SK-N-SH (cell line): ENCODE measurements around the gene DLX6. TPM values are rescaled to one million over a fixed set of nuclear protein-coding genes. Genes with fewer than 3 reads are reported as not detected.

Source experiments
- CTCF ChIA-PET: fragments of 300-600, 350-600 bp; formaldehyde crosslinking; extraction: SDS; loops from one replicate; lab custom pipeline; 2021; lab: Yijun Ruan, JAX
- POLR2A ChIA-PET: fragments of 350-600 bp; sonication (Branson Sonifier 250); formaldehyde crosslinking; extraction: SDS; loops from one replicate; lab custom pipeline; 2020; ENCODE audit warnings: antibody characterized with exemption, inconsistent platforms; lab: Yijun Ruan, JAX
- DNase-seq: peaks from one replicate; pipeline ENCODE4 v3.0.0; 2012
- H2AFZ ChIP-seq: fragments of 200-600 bp; sonication (generic); 2 replicates; pipeline ENCODE4 v1.8.1; 2016; ENCODE audit warnings: antibody characterized with exemption, mild to moderate bottlenecking, low read depth
- H3F3A ChIP-seq: fragments of 200-600 bp; sonication (generic); replicated peaks from 2 replicates; pipeline ENCODE3; 2016; ENCODE audit warnings: antibody characterized with exemption, mild to moderate bottlenecking; ENCODE audit not compliant: insufficient read depth
- H3K27ac ChIP-seq, 2 experiments: fragments of 200-500 bp in 1 of 2; fragments of 200-600 bp in 1 of 2; sonication (Bioruptor generic) in 1 of 2; sonication (generic), shearing (Covaris generic) in 1 of 2; 2 replicates each; pipeline versions ENCODE4 v1.5.1 to v1.6.1; 2014 to 2016; ENCODE audit warnings: low read depth in 2 of 2, inconsistent platforms in 1 of 2, low read length in 1 of 2, mild to moderate bottlenecking in 1 of 2, mixed read lengths in 1 of 2
- H3K27me3 ChIP-seq: fragments of 200-600 bp; sonication (generic), shearing (Covaris generic); 2 replicates; pipeline ENCODE4 v1.6.1; 2016; ENCODE audit warnings: mixed run types; ENCODE audit not compliant: insufficient read depth
- H3K36me3 ChIP-seq, 2 experiments: fragments of 200-500 bp in 1 of 2; fragments of 200-600 bp in 1 of 2; sonication (Bioruptor generic) in 1 of 2; sonication (generic) in 1 of 2; replicated peaks in 1 of 2; 2 replicates each; pipeline versions ENCODE3 to v1.5.1; 2014 to 2016; ENCODE audit warnings: low read length in 1 of 2, mild to moderate bottlenecking in 1 of 2; ENCODE audit not compliant: insufficient read depth in 2 of 2, control insufficient read depth in 1 of 2
- H3K4me1 ChIP-seq, 2 experiments: fragments of 200-500 bp in 1 of 2; fragments of 200-600 bp in 1 of 2; sonication (Bioruptor generic) in 1 of 2; sonication (generic), shearing (Covaris generic) in 1 of 2; 2 replicates each; pipeline versions ENCODE4 v1.5.1 to v1.6.1; 2014 to 2016; ENCODE audit warnings: low read depth in 1 of 2, low read length in 1 of 2, mixed run types in 1 of 2; ENCODE audit not compliant: insufficient read depth in 2 of 2, control insufficient read depth in 1 of 2
- H3K4me2 ChIP-seq: fragments of 200-600 bp; sonication (generic), shearing (Covaris generic); 2 replicates; pipeline ENCODE4 v1.6.1; 2017; ENCODE audit warnings: mixed run types
- H3K4me3 ChIP-seq, 2 experiments: fragments of 200-500 bp in 1 of 2; fragments of 200-600 bp in 1 of 2; sonication (Bioruptor generic) in 1 of 2; sonication (generic), shearing (Covaris generic) in 1 of 2; 2 replicates each; pipeline versions ENCODE4 v1.5.1 to v1.8.1; 2014 to 2016; ENCODE audit warnings: low read depth in 2 of 2, inconsistent platforms in 1 of 2, low read length in 1 of 2, mild to moderate bottlenecking in 1 of 2, mixed read lengths in 1 of 2, moderate library complexity in 1 of 2
- H3K79me2 ChIP-seq: fragments of 200-600 bp; sonication (generic); 2 replicates; pipeline ENCODE4 v1.8.1; 2017; ENCODE audit warnings: mild to moderate bottlenecking; ENCODE audit not compliant: insufficient read depth
- H3K9ac ChIP-seq: fragments of 200-600 bp; sonication (generic); 2 replicates; pipeline ENCODE4 v1.6.1; 2017; ENCODE audit warnings: mixed run types
- H3K9me2 ChIP-seq: fragments of 200-600 bp; sonication (generic); 2 replicates; pipeline ENCODE4 v1.6.1; 2017; ENCODE audit warnings: mixed run types
- H3K9me3 ChIP-seq: fragments of 200-600 bp; sonication (generic); 2 replicates; pipeline ENCODE4 v1.6.1; 2017; ENCODE audit warnings: mixed run types, mild to moderate bottlenecking, moderate library complexity
- H4K20me1 ChIP-seq: fragments of 200-600 bp; sonication (generic); 2 replicates; pipeline ENCODE4 v1.6.1; 2017; ENCODE audit warnings: mild to moderate bottlenecking, mixed run types; ENCODE audit not compliant: insufficient read depth
- EP300 ChIP-seq, 2 experiments: IDR thresholded peaks; 2 replicates each; pipeline versions ENCODE4 v1.4.0 to v1.6.1; 2012; ENCODE audit warnings: borderline replicate concordance in 1 of 2, low read depth in 1 of 2, low read length in 1 of 2
- EZH2phosphoT487 ChIP-seq: fragments of 200-600 bp; sonication (generic); IDR thresholded peaks from 2 replicates; pipeline ENCODE4 v1.6.1; 2017; ENCODE audit warnings: low read depth, mixed run types, mild to moderate bottlenecking, antibody characterized with exemption, moderate library complexity, borderline replicate concordance
- FOSL2 ChIP-seq: IDR thresholded peaks from 2 replicates; pipeline ENCODE4 v1.4.0; 2012; ENCODE audit warnings: low read depth, mild to moderate bottlenecking, moderate library complexity, borderline replicate concordance
- FOXM1 ChIP-seq: IDR thresholded peaks from 2 replicates; pipeline ENCODE4 v1.4.0; 2012; ENCODE audit warnings: low read depth, mild to moderate bottlenecking
- JUND ChIP-seq: IDR thresholded peaks from 2 replicates; pipeline ENCODE4 v1.4.0; 2012
- POLR2AphosphoS5 ChIP-seq: IDR thresholded peaks from 2 replicates; pipeline ENCODE4 v1.6.1; 2012; ENCODE audit warnings: low read depth, low read length
- RAD21 ChIP-seq: IDR thresholded peaks from 2 replicates; pipeline ENCODE4 v1.6.1; 2012; ENCODE audit warnings: mild to moderate bottlenecking, low read length
- RXRA ChIP-seq: IDR thresholded peaks from 2 replicates; pipeline ENCODE4 v1.4.0; 2012; ENCODE audit warnings: low read depth, mild to moderate bottlenecking, borderline replicate concordance
- SIN3A ChIP-seq: IDR thresholded peaks from 2 replicates; pipeline ENCODE4 v1.6.1; 2012; ENCODE audit warnings: low read depth, mild to moderate bottlenecking, low read length, moderate library complexity, borderline replicate concordance
- WGBS: methylation state at CpG from one replicate; pipeline ENCODE4 v1.1.6; 2017; ENCODE audit warnings: low lambda C conversion rate; 5-methylcytosine and 5-hydroxymethylcytosine counted together
- polyA plus RNA-seq, 3 experiments: library from polyadenylated mRNA; depleted of rRNA; stranded (reverse); fragments of >200 nt; gene quantifications; 2 replicates each; pipeline ENCODE4 v1.2.3, GENCODE V29; 2012
- TF ChIP-seq, protein P1 (sequence below): IDR thresholded peaks from 2 replicates; pipeline ENCODE4 v1.4.0; 2012; ENCODE audit warnings: low read depth, borderline replicate concordance
- TF ChIP-seq, protein P2 (sequence below): IDR thresholded peaks from 2 replicates; pipeline ENCODE4 v1.4.0; 2012; ENCODE audit warnings: low read depth
- TF ChIP-seq, protein P3 (sequence below): IDR thresholded peaks from 2 replicates; pipeline ENCODE4 v1.6.1; 2012; ENCODE audit warnings: mild to moderate bottlenecking, low read depth, low read length, moderate library complexity

Gene DLX6
- polyA plus RNA-seq, 1 of the 3 experiments (the other 2 are of a cell fraction) = 0.23 TPM

DNA sequence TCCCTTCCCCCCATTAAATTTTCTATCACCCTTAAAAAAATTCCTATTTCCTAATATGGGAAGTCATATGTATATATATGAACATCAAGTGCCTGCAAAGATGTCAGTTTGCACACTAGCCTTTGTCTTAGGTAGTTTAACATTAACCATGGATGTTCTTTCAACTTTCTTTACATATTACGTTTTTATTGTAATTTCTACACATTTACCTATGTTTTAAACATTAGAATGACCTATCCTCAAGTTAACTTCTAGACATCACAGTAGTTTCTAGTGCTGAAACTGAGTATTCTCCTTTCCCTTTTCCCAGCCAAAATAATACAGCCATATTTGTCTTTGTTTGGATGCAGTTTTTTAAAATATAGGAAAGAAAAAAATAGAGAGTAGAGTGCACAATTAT, 5.8 kb downstream of the DLX6 start:
- ChIA-PET CTCF (no interaction called here), POLR2A (no interaction called here)
- peaks cover 0 to 9% of the 10 kb centered on the region in 2 experiments for H3K36me3 ChIP-seq
- peaks cover 0 to 9% of the 10 kb centered on the region in 2 experiments; a peak in 2 of 4 replicates for H3K4me1 ChIP-seq
- H3K9me3 ChIP-seq = no peaks in the 10 kb centered on the region
- no peaks in the 10 kb centered on the region for H3K79me2 ChIP-seq
- no peaks in the 10 kb centered on the region for H4K20me1 ChIP-seq
- DNase-seq = no peak
- no peak overlapping the region for H3K9ac ChIP-seq
- H3K4me2 ChIP-seq = no peak overlapping the region
- no peaks in the 10 kb centered on the region for H3F3A ChIP-seq
- peaks cover 28% of the 10 kb centered on the region for H3K27me3 ChIP-seq
- 15% methylated on average over 1 of the region's 1 CpG for WGBS
- H3K9me2 ChIP-seq = no peaks in the 10 kb centered on the region
- H3K4me3 ChIP-seq = no peak overlapping the region
- H2AFZ ChIP-seq = no peak overlapping the region
- no peak for TF ChIP-seq SIN3A
- no peak for TF ChIP-seq RXRA
- TF ChIP-seq FOXM1 = no peak
- TF ChIP-seq EZH2phosphoT487 = no peak
- TF ChIP-seq, protein P1, sequence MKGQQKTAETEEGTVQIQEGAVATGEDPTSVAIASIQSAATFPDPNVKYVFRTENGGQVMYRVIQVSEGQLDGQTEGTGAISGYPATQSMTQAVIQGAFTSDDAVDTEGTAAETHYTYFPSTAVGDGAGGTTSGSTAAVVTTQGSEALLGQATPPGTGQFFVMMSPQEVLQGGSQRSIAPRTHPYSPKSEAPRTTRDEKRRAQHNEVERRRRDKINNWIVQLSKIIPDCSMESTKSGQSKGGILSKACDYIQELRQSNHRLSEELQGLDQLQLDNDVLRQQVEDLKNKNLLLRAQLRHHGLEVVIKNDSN = no peak
- TF ChIP-seq FOSL2 = no peak
- TF ChIP-seq JUND = no peak
- TF ChIP-seq EP300 (IDR thresholded peaks at IDR 0.05; ENCODE audit: borderline replicate concordance in 1 of 2, low read depth in 1 of 2, low read length in 1 of 2) = no peak
- TF ChIP-seq, protein P2, sequence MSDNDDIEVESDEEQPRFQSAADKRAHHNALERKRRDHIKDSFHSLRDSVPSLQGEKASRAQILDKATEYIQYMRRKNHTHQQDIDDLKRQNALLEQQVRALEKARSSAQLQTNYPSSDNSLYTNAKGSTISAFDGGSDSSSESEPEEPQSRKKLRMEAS = no peak
- no peak overlapping the region for H3K27ac ChIP-seq

DNA sequence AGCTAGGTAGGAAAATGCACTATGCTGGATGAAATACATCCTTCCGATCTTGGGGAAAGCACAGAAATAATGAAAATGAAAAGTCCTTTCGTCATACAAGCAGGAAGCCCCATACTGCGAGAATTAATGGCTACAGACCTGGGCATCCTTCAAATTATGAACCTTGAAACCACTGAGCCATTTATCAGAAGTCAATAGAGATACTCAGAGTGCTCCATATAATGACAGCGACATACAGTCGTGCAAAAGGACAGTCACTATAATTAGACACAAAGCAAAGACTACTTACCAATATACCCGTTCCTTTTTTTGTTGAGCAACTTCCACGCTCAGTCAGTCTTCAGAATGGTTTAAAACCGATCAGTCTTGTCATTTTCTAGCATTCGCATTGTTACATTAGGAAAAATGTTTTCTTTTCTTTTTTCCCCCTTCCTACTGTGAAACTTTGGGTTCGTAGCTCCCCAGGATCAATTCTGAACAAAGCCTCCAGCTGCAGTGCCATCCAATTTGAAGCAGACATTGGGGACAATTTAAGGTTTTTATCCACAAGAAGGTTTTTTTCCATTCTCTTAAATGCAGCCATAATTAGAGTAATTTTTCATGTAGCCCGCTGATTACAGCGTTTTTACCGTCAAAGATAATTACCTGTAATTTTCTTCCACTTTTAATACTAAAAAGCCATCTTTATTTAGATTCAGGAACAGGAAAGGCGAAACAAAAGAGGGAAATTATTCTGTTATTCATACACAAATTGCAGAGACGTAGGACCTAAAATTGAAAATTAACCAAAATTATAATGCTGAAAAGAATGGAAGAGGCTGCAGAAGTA, 6.4 kb downstream of the DLX6 start:
- no peaks in the 10 kb centered on the region for H3K79me2 ChIP-seq
- H3K4me3 ChIP-seq = no peak overlapping the region
- H3K27me3 ChIP-seq = peaks cover 34% of the 10 kb centered on the region
- H3K9me2 ChIP-seq = no peaks in the 10 kb centered on the region
- H3K4me1 ChIP-seq = peaks cover 0 to 12% of the 10 kb centered on the region in 2 experiments; a peak in 3 of 4 replicates
- no peak overlapping the region for H3K4me2 ChIP-seq
- POLR2A ChIA-PET = no interaction called here
- no peak overlapping the region for H3K9ac ChIP-seq
- no peak overlapping the region for H2AFZ ChIP-seq
- no peak overlapping the region for H3K27ac ChIP-seq
- peaks cover 0 to 9% of the 10 kb centered on the region in 2 experiments for H3K36me3 ChIP-seq
- H3K9me3 ChIP-seq = no peaks in the 10 kb centered on the region
- WGBS = 64% methylated on average over 15 of the region's 15 CpGs
- TF ChIP-seq RAD21 = no peak
- TF ChIP-seq, protein P2 = no peak
- no peak for TF ChIP-seq JUND
- TF ChIP-seq, protein P3, sequence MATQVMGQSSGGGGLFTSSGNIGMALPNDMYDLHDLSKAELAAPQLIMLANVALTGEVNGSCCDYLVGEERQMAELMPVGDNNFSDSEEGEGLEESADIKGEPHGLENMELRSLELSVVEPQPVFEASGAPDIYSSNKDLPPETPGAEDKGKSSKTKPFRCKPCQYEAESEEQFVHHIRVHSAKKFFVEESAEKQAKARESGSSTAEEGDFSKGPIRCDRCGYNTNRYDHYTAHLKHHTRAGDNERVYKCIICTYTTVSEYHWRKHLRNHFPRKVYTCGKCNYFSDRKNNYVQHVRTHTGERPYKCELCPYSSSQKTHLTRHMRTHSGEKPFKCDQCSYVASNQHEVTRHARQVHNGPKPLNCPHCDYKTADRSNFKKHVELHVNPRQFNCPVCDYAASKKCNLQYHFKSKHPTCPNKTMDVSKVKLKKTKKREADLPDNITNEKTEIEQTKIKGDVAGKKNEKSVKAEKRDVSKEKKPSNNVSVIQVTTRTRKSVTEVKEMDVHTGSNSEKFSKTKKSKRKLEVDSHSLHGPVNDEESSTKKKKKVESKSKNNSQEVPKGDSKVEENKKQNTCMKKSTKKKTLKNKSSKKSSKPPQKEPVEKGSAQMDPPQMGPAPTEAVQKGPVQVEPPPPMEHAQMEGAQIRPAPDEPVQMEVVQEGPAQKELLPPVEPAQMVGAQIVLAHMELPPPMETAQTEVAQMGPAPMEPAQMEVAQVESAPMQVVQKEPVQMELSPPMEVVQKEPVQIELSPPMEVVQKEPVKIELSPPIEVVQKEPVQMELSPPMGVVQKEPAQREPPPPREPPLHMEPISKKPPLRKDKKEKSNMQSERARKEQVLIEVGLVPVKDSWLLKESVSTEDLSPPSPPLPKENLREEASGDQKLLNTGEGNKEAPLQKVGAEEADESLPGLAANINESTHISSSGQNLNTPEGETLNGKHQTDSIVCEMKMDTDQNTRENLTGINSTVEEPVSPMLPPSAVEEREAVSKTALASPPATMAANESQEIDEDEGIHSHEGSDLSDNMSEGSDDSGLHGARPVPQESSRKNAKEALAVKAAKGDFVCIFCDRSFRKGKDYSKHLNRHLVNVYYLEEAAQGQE = no peak
- no peak for TF ChIP-seq POLR2AphosphoS5
- TF ChIP-seq, all 33 proteins: peak for 0
- CTCF ChIA-PET = interaction anchor here (0.6 to 1.1 kb wide), 2 partner anchors 16 to 18 kb away, joined by 3 to 4 read pairs; no protein-coding TSS in a partner anchor
- H4K20me1 ChIP-seq = no peaks in the 10 kb centered on the region
- no peak for DNase-seq
- H3F3A ChIP-seq = no peaks in the 10 kb centered on the region
